ENCODE measurements around the gene CMIP.

DNA sequence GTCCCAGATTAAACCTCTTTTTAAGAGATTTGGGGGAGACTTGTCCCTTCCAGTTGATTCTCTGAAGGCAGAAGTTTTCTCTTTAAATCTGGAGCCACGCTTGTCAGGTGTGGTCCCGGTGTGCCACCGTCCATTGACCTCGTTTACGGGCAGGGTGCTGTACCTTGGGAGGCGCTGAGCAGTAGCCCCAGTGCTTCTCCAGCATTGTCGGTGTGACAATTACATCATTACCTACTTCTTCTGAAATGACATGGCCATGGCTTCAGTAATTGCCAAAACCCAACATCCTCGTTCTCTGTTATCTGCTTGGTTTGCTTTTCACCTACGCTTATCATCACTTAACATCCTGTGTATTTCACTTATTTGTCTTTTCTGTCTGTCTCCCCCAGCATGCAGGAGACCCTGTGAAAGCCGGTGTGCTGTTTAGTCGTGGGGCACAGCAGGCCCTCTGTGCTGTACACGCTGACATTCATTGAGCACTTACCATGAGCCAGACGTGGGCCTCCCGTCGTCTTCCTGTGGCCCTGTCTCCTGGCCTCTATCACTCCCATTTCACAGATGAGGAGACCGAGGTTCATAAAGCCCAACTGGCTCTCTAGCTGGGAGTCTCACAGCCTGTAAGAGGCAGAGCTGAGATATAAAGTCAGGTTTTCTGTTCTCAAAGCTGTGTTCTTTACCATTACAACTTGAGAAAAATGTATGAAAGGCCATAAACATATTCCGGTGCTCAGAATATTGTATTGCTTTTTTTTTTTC, 143.9 kb downstream of the CMIP start:
- TF ChIP-seq NRF1 (IDR thresholded peaks at IDR 0.05; ENCODE audit: low read depth, low read length), result no peak
- TF ChIP-seq, protein P1, sequence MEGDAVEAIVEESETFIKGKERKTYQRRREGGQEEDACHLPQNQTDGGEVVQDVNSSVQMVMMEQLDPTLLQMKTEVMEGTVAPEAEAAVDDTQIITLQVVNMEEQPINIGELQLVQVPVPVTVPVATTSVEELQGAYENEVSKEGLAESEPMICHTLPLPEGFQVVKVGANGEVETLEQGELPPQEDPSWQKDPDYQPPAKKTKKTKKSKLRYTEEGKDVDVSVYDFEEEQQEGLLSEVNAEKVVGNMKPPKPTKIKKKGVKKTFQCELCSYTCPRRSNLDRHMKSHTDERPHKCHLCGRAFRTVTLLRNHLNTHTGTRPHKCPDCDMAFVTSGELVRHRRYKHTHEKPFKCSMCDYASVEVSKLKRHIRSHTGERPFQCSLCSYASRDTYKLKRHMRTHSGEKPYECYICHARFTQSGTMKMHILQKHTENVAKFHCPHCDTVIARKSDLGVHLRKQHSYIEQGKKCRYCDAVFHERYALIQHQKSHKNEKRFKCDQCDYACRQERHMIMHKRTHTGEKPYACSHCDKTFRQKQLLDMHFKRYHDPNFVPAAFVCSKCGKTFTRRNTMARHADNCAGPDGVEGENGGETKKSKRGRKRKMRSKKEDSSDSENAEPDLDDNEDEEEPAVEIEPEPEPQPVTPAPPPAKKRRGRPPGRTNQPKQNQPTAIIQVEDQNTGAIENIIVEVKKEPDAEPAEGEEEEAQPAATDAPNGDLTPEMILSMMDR (IDR thresholded peaks at IDR 0.05), result no peak

All from SK-N-SH (cell line).